Gastrocnemius medialis (tissue), 4 donors: ENCODE results near the gene CYTH1.

ENCODE experiments used
- CTCF ChIP-seq, 5 experiments: fragments of 450-650 bp in 3 of 5; fragments of 200-600 bp in 2 of 5; sonication (generic) in 2 of 5; IDR thresholded peaks in 4 of 5; conservative IDR thresholded peaks in 1 of 5; 1 replicate in 4 of 5; 2 replicates in 1 of 5; pipeline ENCODE4 v1.5.1; 2016 to 2019; ENCODE audit warnings: antibody characterized with exemption in 5 of 5, mild to moderate bottlenecking in 3 of 5, moderate library complexity in 3 of 5
- POLR2A ChIP-seq, 2 donors: fragments of 450-650 bp; IDR thresholded peaks; one replicate each; pipeline ENCODE4 v1.6.1; 2017; ENCODE audit warnings: antibody characterized with exemption in 2 of 2, mild to moderate bottlenecking in 2 of 2, moderate library complexity in 2 of 2

GRCh38 chr17:78714534-78714933 lies 67.5 kb downstream of the CYTH1 start:
- TF ChIP-seq CTCF (IDR thresholded peaks at IDR 0.05 in 4 of 5, conservative IDR thresholded peaks at IDR 0.05 in 1 of 5) = no peak
- no peak for TF ChIP-seq POLR2A (IDR thresholded peaks at IDR 0.05)
